B cell (primary cell): ENCODE results near the gene GHDC. TPM values are rescaled to one million over a fixed set of nuclear protein-coding genes. Genes with fewer than 3 reads are reported as not detected.

Experiments used
- ATAC-seq: fragments of 200-7000 bp; cut with Tn5 transposase; one replicate; pipeline ENCODE4 v1.10.0; 2021; ENCODE audit warnings: low read depth, mild to moderate bottlenecking, moderate number of reproducible peaks, moderate library complexity
- CTCF ChIA-PET: fragments of 350-600 bp; sonication (Branson Sonifier 250); formaldehyde crosslinking; loops from one replicate; lab custom pipeline; 2021; ENCODE audit warnings: antibody characterized with exemption, inconsistent platforms; lab: Charles Lee
- POLR2A ChIA-PET: fragments of 350-600 bp; sonication (Branson Sonifier 250); formaldehyde crosslinking; loops from one replicate; lab custom pipeline; 2021; ENCODE audit warnings: antibody characterized with exemption; lab: Charles Lee
- DNase-seq: peaks from one replicate; pipeline ENCODE4 v3.0.0; 2013
- H2AFZ ChIP-seq: 2 replicates; pipeline ENCODE4 v1.6.1; 2012; ENCODE audit warnings: mild to moderate bottlenecking, low read depth, low read length; ENCODE audit not compliant: insufficient read depth, poor library complexity, severe bottlenecking
- H3K27ac ChIP-seq, 2 donors: 1 replicate in 1 of 2; 2 replicates in 1 of 2; pipeline ENCODE4 v1.5.1; 2012 to 2013; ENCODE audit warnings: low read length in 2 of 2, mild to moderate bottlenecking in 2 of 2, moderate library complexity in 1 of 2
- H3K27me3 ChIP-seq, 4 experiments: fragments of 200-600 bp in 1 of 4; sonication (generic) in 1 of 4; replicated peaks in 1 of 4; 1 replicate in 2 of 4; 2 replicates in 2 of 4; pipeline versions ENCODE4 v1.6.1 to v1.7.0; 2013 to 2016; ENCODE audit warnings: low read length in 3 of 4, mild to moderate bottlenecking in 2 of 4, mixed read lengths in 1 of 4, moderate library complexity in 1 of 4; ENCODE audit not compliant: insufficient read depth in 4 of 4, control insufficient read depth in 3 of 4; ENCODE audit errors: control extremely low read depth in 1 of 4
- H3K36me3 ChIP-seq, 2 experiments: replicated peaks in 1 of 2; 1 replicate in 1 of 2; 2 replicates in 1 of 2; pipeline versions ENCODE4 v1.6.1 to v1.7.1; 2013; ENCODE audit warnings: low read length in 1 of 2; ENCODE audit not compliant: insufficient read depth in 2 of 2, control insufficient read depth in 1 of 2; ENCODE audit errors: control extremely low read depth in 1 of 2, extremely low read depth in 1 of 2
- H3K4me1 ChIP-seq, 2 donors: fragments of 200-600 bp in 1 of 2; sonication (generic) in 1 of 2; 1 replicate in 1 of 2; 2 replicates in 1 of 2; pipeline versions ENCODE4 v1.5.1 to v1.6.1; 2013 to 2017; ENCODE audit warnings: low read length in 2 of 2; ENCODE audit not compliant: control insufficient read depth in 2 of 2, insufficient read depth in 2 of 2
- H3K4me2 ChIP-seq: replicated peaks from 2 replicates; pipeline ENCODE3; 2012; ENCODE audit warnings: mild to moderate bottlenecking, low read depth, low read length; ENCODE audit not compliant: poor library complexity, severe bottlenecking
- H3K4me3 ChIP-seq, 5 experiments: fragments of 200-600 bp in 1 of 5; sonication (generic) in 1 of 5; 1 replicate in 3 of 5; 2 replicates in 2 of 5; pipeline versions ENCODE4 v1.5.1 to v1.7.0; 2011 to 2016; ENCODE audit warnings: low read length in 4 of 5, mild to moderate bottlenecking in 4 of 5, low read depth in 2 of 5, control low read depth in 1 of 5, moderate library complexity in 1 of 5; ENCODE audit not compliant: insufficient read depth in 1 of 5; ENCODE audit errors: control extremely low read depth in 1 of 5, extremely low read depth in 1 of 5
- H3K79me2 ChIP-seq: fragments of 200-600 bp; sonication (generic); one replicate; pipeline ENCODE4 v1.6.0; 2016; ENCODE audit warnings: low read length; ENCODE audit not compliant: control insufficient read depth, insufficient read depth
- H3K9ac ChIP-seq: fragments of 200-600 bp; sonication (generic); 2 replicates; pipeline ENCODE4 v1.6.1; 2017; ENCODE audit warnings: mild to moderate bottlenecking, low read length, moderate library complexity
- H3K9me3 ChIP-seq, 3 donors: one replicate each; pipeline versions ENCODE4 v1.6.1 to v1.7.1; 2013; ENCODE audit warnings: low read length in 2 of 3; ENCODE audit not compliant: control insufficient read depth in 2 of 3, insufficient read depth in 1 of 3; ENCODE audit errors: control extremely low read depth in 1 of 3
- H4K20me1 ChIP-seq: 2 replicates; pipeline ENCODE4 v1.6.0; 2012; ENCODE audit warnings: mild to moderate bottlenecking, low read length; ENCODE audit not compliant: insufficient read depth, control insufficient read depth, poor library complexity, severe bottlenecking
- H3K27ac Mint-ChIP-seq: one replicate; pipeline ENCODE4 v1.8.0; 2021; ENCODE audit warnings: mixed read lengths
- H3K27me3 Mint-ChIP-seq: one replicate; pipeline ENCODE4 v1.8.0; 2021; ENCODE audit warnings: mixed read lengths
- H3K4me1 Mint-ChIP-seq: one replicate; pipeline ENCODE4 v1.8.0; 2021; ENCODE audit warnings: mixed read lengths
- H3K4me3 Mint-ChIP-seq: one replicate; pipeline ENCODE4 v1.8.0; 2021; ENCODE audit warnings: mixed read lengths
- H3K9me3 Mint-ChIP-seq: one replicate; pipeline ENCODE4 v1.8.0; 2022; ENCODE audit warnings: mixed read lengths; ENCODE audit not compliant: insufficient read depth
- CTCF ChIP-seq: fragments of 200-600 bp; IDR thresholded peaks from one replicate; pipeline ENCODE4 v1.8.0; 2022; ENCODE audit warnings: antibody characterized with exemption, mild to moderate bottlenecking
- EZH2 ChIP-seq: IDR thresholded peaks from 2 replicates; pipeline ENCODE4 v1.6.1; 2012; ENCODE audit warnings: borderline replicate concordance, low read depth, mild to moderate bottlenecking, moderate library complexity, low read length; ENCODE audit not compliant: insufficient read depth, poor library complexity, severe bottlenecking
- WGBS: methylation state at CpG from one replicate; pipeline ENCODE4 v1.1.5; 2013; ENCODE audit warnings: missing lambda C conversion rate; ENCODE audit not compliant: insufficient coverage; 5-methylcytosine and 5-hydroxymethylcytosine counted together
- intact Hi-C: fragments of 100-400 bp; cut with micrococcal nuclease; formaldehyde crosslinking; loops from one replicate; pipeline ENCODE4 v1.10.0; 2022
- polyA plus RNA-seq: library from polyadenylated mRNA; depleted of rRNA; stranded (reverse); fragments of >200 nt; gene quantifications from 2 replicates; pipeline ENCODE4 v1.2.3, GENCODE V29; 2012
- total RNA-seq, 2 donors: library from RNA; stranded (reverse); fragments of 120-200 nt in 1 of 2; gene quantifications; 1 replicate in 1 of 2; 2 replicates in 1 of 2; pipeline versions ENCODE4 v1.2.3 to v1.2.4, GENCODE V29; 2013 to 2022

GHDC gene
- total and polyA plus RNA-seq, 2 donors (not counting 1 experiment from before 2014, with no cell fraction given), result 41.5 to 65.4 TPM

- Histone ChIP-seq H3K79me2 (no peaks in the 10 kb centered on the region), H3K4me1 (peaks cover 30 to 42% of the 10 kb centered on the region in 2 donors), H4K20me1 (no peaks in the 10 kb centered on the region), H3K9me3 (peaks cover 0 to 9% (median 0%) of the 10 kb centered on the region in 3 donors), H3K9ac (peak within 1 kb of the TSS; percentile 77), H2AFZ (peak within 1 kb of the TSS; percentile 84), H3K4me2 (peak within 1 kb of the TSS; percentile 88), H3K4me3 (peak within 1 kb of the TSS in 4 of 5 experiments; percentile 64 to 81 (median 77)), H3K27me3 (peaks cover 0 to 13% (median 2%) of the 10 kb centered on the region in 4 experiments), H3K36me3 (no peaks in the 10 kb centered on the region), H3K27ac (peak within 1 kb of the TSS in 1 of 2 donors; percentile 95)
- H3K4me3 Mint-ChIP-seq, result peak within 1 kb of the TSS; percentile 93
- intact Hi-C loops, result loop anchor here (1.0 to 5.0 kb wide), 5 partner anchors 9 to 1368 kb away; partner anchors contain the start of genes ATP6V0A1 and GHDC
- H3K27me3 Mint-ChIP-seq, result no peaks in the 10 kb centered on the region
- DNase-seq (no peak), ATAC-seq (no peak)
- ChIA-PET POLR2A (interaction anchor here (1.4 to 2.5 kb wide), 4 partner anchors 9 to 104 kb away, joined by 3 to 11 read pairs (median 7); partner anchors contain the start of genes GHDC, KAT2A and STAT5A), CTCF (interaction anchor here (0.9 to 2.5 kb wide), 9 partner anchors 10 to 221 kb away, joined by 3 to 11 read pairs (median 4); partner anchors contain the start of gene GHDC)
- WGBS, result 98% methylated on average over 7 of the region's 11 CpGs
- peaks cover 40% of the 10 kb centered on the region for H3K4me1 Mint-ChIP-seq
- TF ChIP-seq EZH2 (no peak), CTCF (no peak)
- H3K9me3 Mint-ChIP-seq, result no peaks in the 10 kb centered on the region
- peak within 1 kb of the TSS; percentile 93 for H3K27ac Mint-ChIP-seq
These were observed 9.3 kb downstream of the GHDC start, which contains the start of gene HCRT for GRCh38 chr17:42184713-42185620. HCRT (minus strand) TSS chr17:42185452; CDS start chr17:42185365, 87 bp downstream.
